ENCODE measurements around the gene CABP2. TPM values are rescaled to one million over a fixed set of nuclear protein-coding genes. Genes with fewer than 3 reads are reported as not detected.

Gene CABP2
- total RNA-seq (2022; extraction: Qiagen RNA extraction): not detected in 5 replicates

DNA sequence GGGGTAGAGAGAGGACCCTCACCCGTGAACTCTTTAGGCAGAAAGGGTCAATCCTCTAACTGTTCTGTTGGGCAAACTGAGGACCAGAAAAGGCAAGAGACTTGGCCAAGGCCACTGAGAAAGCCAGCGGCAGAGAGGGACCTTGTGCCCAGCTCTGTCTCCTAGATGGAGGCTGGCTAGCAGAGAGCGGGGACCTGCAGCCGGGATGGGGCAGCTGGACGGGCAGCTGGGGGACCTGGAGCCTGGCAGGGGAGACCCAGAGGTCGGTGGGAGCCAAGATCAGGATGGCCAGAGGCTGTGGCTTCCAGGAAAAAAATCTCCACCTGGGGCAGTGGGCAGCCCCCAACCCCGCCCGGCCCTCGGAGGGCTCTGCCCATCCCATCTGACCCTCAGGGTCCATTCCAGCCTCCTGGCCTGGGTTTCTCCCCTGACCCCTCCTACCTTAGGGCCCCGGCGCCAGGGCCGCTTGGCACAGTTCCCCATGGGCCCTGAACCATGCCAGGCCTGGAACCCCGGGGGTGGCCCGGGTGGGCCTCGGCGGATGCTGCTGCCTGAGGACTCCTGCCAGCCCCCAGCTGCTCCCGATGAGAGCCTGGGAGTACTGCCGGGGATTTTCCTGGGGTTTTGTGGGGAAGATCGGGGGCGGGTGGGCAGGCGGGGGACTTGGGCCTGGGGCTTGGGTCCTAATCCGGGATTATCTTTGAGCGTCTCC is at the start of gene CABP2:
Gene CABP2 (minus strand): TSS at position 603 of the 712 bp plus-strand sequence. CDS start 120 bp downstream, at position 483.

DNA sequence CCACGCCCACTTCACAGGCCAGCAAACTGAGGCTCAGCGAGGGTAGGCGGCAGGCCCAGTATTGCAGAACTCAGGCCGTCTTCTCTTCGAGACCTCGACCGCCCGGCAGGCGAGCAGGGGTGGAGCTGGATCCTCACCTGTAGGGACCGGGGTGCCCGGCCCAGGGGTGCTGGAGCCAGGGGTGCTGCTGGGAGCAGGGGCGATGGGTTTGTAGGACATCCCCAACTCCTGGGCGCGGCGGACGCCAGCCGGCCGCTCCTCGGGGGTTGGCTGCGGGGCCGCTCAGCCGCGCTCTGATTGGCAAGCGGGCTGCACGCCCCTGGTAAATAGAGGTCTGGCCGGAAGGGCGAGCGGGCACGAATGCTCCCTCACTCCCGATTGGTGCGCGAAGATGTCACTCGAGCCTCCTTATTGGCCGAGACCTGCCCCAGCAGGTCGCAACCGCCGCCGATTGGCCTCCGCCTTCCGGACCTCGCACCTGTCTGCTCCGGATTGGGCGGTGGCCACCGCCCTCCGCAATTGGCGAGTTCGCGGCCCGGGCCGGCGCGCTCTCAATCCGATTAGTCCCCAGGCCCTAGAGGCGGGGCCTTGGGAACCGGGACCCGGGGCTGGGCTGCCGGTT is 15.3 kb downstream of the CABP2 start, which contains the start of gene CDK2AP2:
Gene CDK2AP2 (minus strand): TSS at position 299 of the 622 bp plus-strand sequence. CDS start 80 bp downstream, at position 219.

DNA sequence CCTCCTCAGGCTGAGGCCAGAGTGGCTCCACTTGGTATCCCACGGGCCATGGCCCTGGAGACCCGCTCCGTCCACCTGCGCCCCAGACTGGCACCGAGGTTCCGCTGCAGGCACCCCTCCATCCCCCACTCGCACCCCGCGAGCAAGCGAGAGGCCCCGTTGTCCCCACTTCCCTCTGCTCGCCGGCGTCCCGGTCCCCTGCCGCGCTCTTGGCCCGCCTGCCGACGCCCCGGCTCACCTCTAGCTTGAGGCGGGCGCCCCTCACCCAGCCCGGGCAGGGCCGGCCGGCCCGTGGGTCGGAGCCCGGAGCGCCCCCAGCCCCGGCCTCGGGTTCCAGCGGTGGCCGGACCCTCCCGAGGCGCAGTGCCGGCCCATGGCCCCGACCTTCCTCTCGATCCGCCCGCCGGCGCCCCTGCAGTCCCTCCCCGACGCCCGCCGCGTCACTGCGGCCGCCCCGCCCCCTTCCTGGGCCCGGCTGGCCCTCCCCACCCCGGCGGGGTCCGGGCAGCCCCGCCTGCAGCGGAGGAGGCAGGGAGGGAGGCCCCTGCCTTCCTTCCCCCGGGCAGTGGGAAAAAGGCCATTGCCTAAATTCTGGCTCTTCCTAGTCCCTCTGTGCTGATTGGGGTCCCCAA is 18.2 kb downstream of the CABP2 start, which contains the start of gene PITPNM1:
Gene PITPNM1 (minus strand): TSS at position 414 of the 632 bp plus-strand sequence. CDS start 1,183 bp downstream, outside the sequence.

DNA sequence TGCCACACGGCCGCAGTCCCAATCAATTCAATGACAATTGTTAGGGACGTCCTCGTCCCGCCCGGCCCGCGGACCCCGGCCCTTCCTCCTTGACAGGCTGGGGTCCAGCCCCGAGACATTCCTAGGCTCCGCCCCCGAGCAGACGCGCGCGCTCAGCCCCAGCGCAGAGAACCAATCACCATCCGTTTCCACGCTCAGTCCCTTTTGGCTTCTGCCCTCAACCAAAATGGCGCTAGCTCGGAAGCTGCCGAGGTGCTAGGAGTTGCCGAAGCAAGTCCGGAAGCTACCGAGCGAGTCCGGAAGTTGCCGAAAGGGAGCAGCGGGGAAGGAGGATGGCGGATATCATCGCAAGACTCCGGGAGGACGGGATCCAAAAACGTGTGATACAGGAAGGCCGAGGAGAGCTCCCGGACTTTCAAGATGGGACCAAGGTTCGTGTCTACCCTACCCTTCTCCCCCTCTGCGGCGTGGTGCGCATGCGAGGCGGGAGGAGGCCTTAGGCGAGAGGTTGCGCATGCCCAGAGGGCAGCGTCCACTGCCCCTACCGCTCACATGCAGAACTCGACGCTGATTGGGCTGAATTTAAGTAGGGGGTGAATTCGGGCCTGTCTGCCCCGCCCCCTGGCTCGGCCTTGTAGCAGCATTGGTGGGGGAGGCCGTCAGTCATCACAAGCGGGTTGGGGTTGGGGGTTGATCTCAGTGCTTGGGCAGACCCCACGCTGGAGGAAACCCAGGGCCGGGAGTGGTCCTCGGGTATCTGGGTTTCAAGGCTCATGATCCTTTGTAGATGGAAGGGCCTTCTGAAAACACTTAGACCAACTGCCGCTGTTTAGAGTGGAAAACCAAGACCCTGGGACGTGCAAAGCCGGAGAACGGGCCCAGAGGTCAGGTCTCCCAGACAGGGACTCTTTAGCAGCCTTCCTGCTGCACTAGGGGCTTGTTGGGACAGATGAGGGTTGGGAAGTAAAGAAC is 40.1 kb downstream of the CABP2 start, which contains the start of gene AIP:
Gene AIP (plus strand): TSS at position 200 of the 972 bp plus-strand sequence. CDS start 133 bp downstream, at position 333.

Other genes with a start within 250 kb of the CABP2 start
- 17.2 to 26.9 TPM (median 24.5 TPM) in 5 replicates for gene ANKRD13D, start 234.1 kb downstream of the CABP2 start, total RNA-seq (2022; extraction: Qiagen RNA extraction)
- gene SSH3, start 219.9 kb downstream of the CABP2 start, total RNA-seq (2022; extraction: Qiagen RNA extraction): 15.1 to 24.6 TPM (median 22.9 TPM) in 5 replicates
- 182 to 236 TPM (median 217 TPM) in 5 replicates for gene POLD4, start 169.9 kb downstream of the CABP2 start, total RNA-seq (2022; extraction: Qiagen RNA extraction)
- gene CLCF1, start 149.8 kb downstream of the CABP2 start, total RNA-seq (2022; extraction: Qiagen RNA extraction): 31.3 to 37.6 TPM (median 34.8 TPM) in 5 replicates
- gene RAD9A, start 131.5 kb downstream of the CABP2 start, total RNA-seq (2022; extraction: Qiagen RNA extraction): 20.0 to 29.1 TPM (median 28.0 TPM) in 5 replicates
- gene PPP1CA, start 121.6 kb downstream of the CABP2 start, total RNA-seq (2022; extraction: Qiagen RNA extraction): 277 to 291 TPM (median 280 TPM) in 5 replicates
- gene TBC1D10C, start 119.4 kb downstream of the CABP2 start, total RNA-seq (2022; extraction: Qiagen RNA extraction): 0.07 to 0.17 TPM (median 0.10 TPM) in 4 of 5 replicates, not detected in the other
- 0.12 to 0.21 TPM (median 0.13 TPM) in 5 replicates for gene CARNS1, start 107.8 kb downstream of the CABP2 start, total RNA-seq (2022; extraction: Qiagen RNA extraction)
- gene RPS6KB2, start 95.0 kb downstream of the CABP2 start, total RNA-seq (2022; extraction: Qiagen RNA extraction): 41.7 to 51.2 TPM (median 49.8 TPM) in 5 replicates
- 0.23 to 0.34 TPM (median 0.28 TPM) in 5 replicates for gene PTPRCAP, start 85.8 kb downstream of the CABP2 start, total RNA-seq (2022; extraction: Qiagen RNA extraction)
- gene CORO1B, start 80.0 kb downstream of the CABP2 start, total RNA-seq (2022; extraction: Qiagen RNA extraction): 56.1 to 66.9 TPM (median 61.3 TPM) in 5 replicates
- 0.03 to 0.08 TPM in 2 of 5 replicates, not detected in the others for gene GPR152, start 70.7 kb downstream of the CABP2 start, total RNA-seq (2022; extraction: Qiagen RNA extraction)
- gene CABP4, start 68.1 kb downstream of the CABP2 start, total RNA-seq (2022; extraction: Qiagen RNA extraction): not detected in 5 replicates
- gene TMEM134, start 54.2 kb downstream of the CABP2 start, total RNA-seq (2022; extraction: Qiagen RNA extraction): 53.4 to 68.0 TPM (median 64.3 TPM) in 5 replicates
- gene AIP, start 40.4 kb downstream of the CABP2 start, total RNA-seq (2022; extraction: Qiagen RNA extraction): 42.0 to 49.2 TPM (median 45.5 TPM) in 5 replicates
- 28.9 to 42.9 TPM (median 37.8 TPM) in 5 replicates for gene PITPNM1, start 18.1 kb downstream of the CABP2 start, total RNA-seq (2022; extraction: Qiagen RNA extraction)
- gene CDK2AP2, start 15.3 kb downstream of the CABP2 start, total RNA-seq (2022; extraction: Qiagen RNA extraction): 58.0 to 88.8 TPM (median 86.2 TPM) in 5 replicates
- 1,419 to 1,819 TPM (median 1,677 TPM) in 5 replicates for gene GSTP1, start 60.4 kb upstream of the CABP2 start, total RNA-seq (2022; extraction: Qiagen RNA extraction)
- gene NDUFV1, start 83.5 kb upstream of the CABP2 start, total RNA-seq (2022; extraction: Qiagen RNA extraction): 135 to 153 TPM (median 148 TPM) in 5 replicates
- 7.3 to 15.3 TPM (median 14.6 TPM) in 5 replicates for gene NUDT8, start 106.5 kb upstream of the CABP2 start, total RNA-seq (2022; extraction: Qiagen RNA extraction)
- gene TBX10, start 116.3 kb upstream of the CABP2 start, total RNA-seq (2022; extraction: Qiagen RNA extraction): not detected in 5 replicates
- 0.93 to 1.6 TPM (median 1.4 TPM) in 5 replicates for gene ACY3, start 127.3 kb upstream of the CABP2 start, total RNA-seq (2022; extraction: Qiagen RNA extraction)
- not detected in 5 replicates for gene ALDH3B2, start 151.2 kb upstream of the CABP2 start, total RNA-seq (2022; extraction: Qiagen RNA extraction)